Hair follicle dermal papilla cell (primary cell): ENCODE results near the gene KCNH4. TPM values are rescaled to one million over a fixed set of nuclear protein-coding genes. Genes with fewer than 3 reads are reported as not detected.

ENCODE experiments used
- total RNA-seq: library from RNA; depleted of rRNA; stranded (reverse); fragments of >200 nt; gene quantifications from 2 replicates; pipeline ENCODE4 v1.2.3, GENCODE V29; 2012

The KCNH4 gene
- total RNA-seq: under 0.01 TPM in 1 of 2 replicates, not detected in the other

GRCh38 chr17:42180922-42181850 lies at the start of gene KCNH4:
Gene KCNH4, minus strand, starts transcription at chr17:42181142. Its CDS starts 197 bp downstream, at chr17:42180945.

GRCh38 chr17:42193969-42194899 lies 13.3 kb upstream of the KCNH4 start, which contains the start of gene GHDC:
Gene GHDC, minus strand, starts transcription at chr17:42194494. Its CDS starts 913 bp downstream, at chr17:42193581.

GRCh38 chr17:42184713-42185620 lies 4.0 kb upstream of the KCNH4 start, which contains the start of gene HCRT:
Gene HCRT, minus strand, starts transcription at chr17:42185452. Its CDS starts 87 bp downstream, at chr17:42185365.

GRCh38 chr17:42122371-42123303 lies 58.3 kb downstream of the KCNH4 start, which contains the start of gene HSPB9:
Gene HSPB9, plus strand, starts transcription at chr17:42122804. Its CDS starts 47 bp downstream, at chr17:42122851.

GRCh38 chr17:42120770-42121769 lies 59.9 kb downstream of the KCNH4 start, which contains the start of gene KAT2A:
Gene KAT2A, minus strand, starts transcription at chr17:42121367. Its CDS starts 63 bp downstream, at chr17:42121304.

GRCh38 chr17:42112552-42113176 lies 68.3 kb downstream of the KCNH4 start, which contains the start of gene DHX58:
Gene DHX58, minus strand, starts transcription at chr17:42112714. Its CDS starts 822 bp downstream, at chr17:42111892.

Other genes with a start within 250 kb of the KCNH4 start
- gene CNP, start 214.3 kb downstream of the KCNH4 start, total RNA-seq: 93.0 and 95.2 TPM in 2 replicates
- 63.1 and 64.8 TPM in 2 replicates for gene DNAJC7, start 163.7 kb downstream of the KCNH4 start, total RNA-seq
- 46.8 and 50.3 TPM in 2 replicates for gene NKIRAS2, start 161.1 kb downstream of the KCNH4 start, total RNA-seq
- gene C17orf113, start 130.5 kb downstream of the KCNH4 start, total RNA-seq: 0.49 TPM in 2 replicates
- gene ZNF385C, start 82.7 kb downstream of the KCNH4 start, total RNA-seq: not detected in 2 replicates
- gene DHX58, start 68.4 kb downstream of the KCNH4 start, total RNA-seq: 19.6 and 19.8 TPM in 2 replicates
- 8.5 and 9.2 TPM in 2 replicates for gene KAT2A, start 59.8 kb downstream of the KCNH4 start, total RNA-seq
- not detected in 2 replicates for gene HSPB9, start 58.3 kb downstream of the KCNH4 start, total RNA-seq
- 94.3 and 113 TPM in 2 replicates for gene RAB5C, start 26.2 kb downstream of the KCNH4 start, total RNA-seq
- gene HCRT, start 4.3 kb upstream of the KCNH4 start, total RNA-seq: not detected in 2 replicates
- 18.3 and 22.1 TPM in 2 replicates for gene GHDC, start 13.4 kb upstream of the KCNH4 start, total RNA-seq
- 42.7 and 55.8 TPM in 2 replicates for gene STAT5B, start 95.2 kb upstream of the KCNH4 start, total RNA-seq
- gene STAT5A, start 107.4 kb upstream of the KCNH4 start, total RNA-seq: 37.8 and 55.3 TPM in 2 replicates
- 203 and 277 TPM in 2 replicates for gene STAT3, start 207.3 kb upstream of the KCNH4 start, total RNA-seq
- 1,335 and 1,666 TPM in 2 replicates for gene CAVIN1, start 242.1 kb upstream of the KCNH4 start, total RNA-seq